ENCODE data around the gene DNAH12. TPM values are rescaled to one million over a fixed set of nuclear protein-coding genes. Genes with fewer than 3 reads are reported as not detected.
"Not testable (repeated sequence)": the region's sequence is repeated elsewhere in the genome, so short reads cannot be mapped to it uniquely, and the experiment has no call there.

DNAH12 gene
- total and polyA plus RNA-seq, 2 of the 4 experiments (the other 2 are of a cell fraction): under 0.01 to 0.02 TPM

GRCh38 chr3:57440144-57440543 lies 104.0 kb downstream of the DNAH12 start:
- intact Hi-C loops (cut with micrococcal nuclease); dilution Hi-C loops (cut with HindIII; ENCODE audit: low sequenced_read_pairs, unreplicated experiment); H3K36me3 ChIP-seq (ENCODE audit: control insufficient read depth, insufficient read depth, low read length); H4K5ac ChIP-seq (ENCODE audit: low read depth, low read length); CTCF ChIA-PET; H3K79me1 ChIP-seq (ENCODE audit: low read depth in 1 of 2, low read length in 2 of 2); H3K4ac ChIP-seq (ENCODE audit: low read depth, low read length); H2AK5ac ChIP-seq (ENCODE audit: low read depth, low read length); H3K4me2 ChIP-seq (ENCODE audit: low read depth, low read length); H2AK9ac ChIP-seq (replicated peaks; ENCODE audit: low read depth, low read length, poor library complexity); H3K14ac ChIP-seq (replicated peaks; ENCODE audit: low read depth, low read length); BruUV-seq (replicated peaks); ATAC-seq (ENCODE audit: low read depth); H4K20me1 ChIP-seq (ENCODE audit: insufficient read depth, low read length); H3K4me3 ChIP-seq (ENCODE audit: insufficient read depth, low read depth, low read length); DNase-seq; H3K9ac ChIP-seq (ENCODE audit: low read depth, low read length); H4K91ac ChIP-seq (ENCODE audit: insufficient read depth, low read depth, low read length); in situ Hi-C loops (cut with MboI; ENCODE audit: low sequenced_read_pairs); POLR2A ChIA-PET (ENCODE audit: unreplicated experiment); H2AFZ ChIP-seq (replicated peaks; ENCODE audit: low read length, poor library complexity); H3K4me1 ChIP-seq (ENCODE audit: control insufficient read depth, insufficient read depth, low read length); H2BK15ac ChIP-seq (ENCODE audit: low read depth, low read length); H2BK20ac ChIP-seq (ENCODE audit: low read depth, low read length); H3K27ac ChIP-seq (ENCODE audit: insufficient read depth, low read length); H2BK120ac ChIP-seq (ENCODE audit: low read depth, low read length); H3K27me3 ChIP-seq (ENCODE audit: control insufficient read depth, insufficient read depth, low read length); H3K9me3 ChIP-seq (ENCODE audit: control insufficient read depth, insufficient read depth, low read length); H3K18ac ChIP-seq (ENCODE audit: low read depth, low read length); H3K23ac ChIP-seq (ENCODE audit: low read depth, low read length); H2BK5ac ChIP-seq (ENCODE audit: low read depth, low read length, poor library complexity, severe bottlenecking); H3K9me1 ChIP-seq (ENCODE audit: insufficient read depth, low read length); H4K8ac ChIP-seq (ENCODE audit: low read depth in 2 of 2, low read length in 2 of 2); H3K56ac ChIP-seq (ENCODE audit: extremely low read depth, insufficient read depth, low read length): not testable (repeated sequence)

- H4K8ac ChIP-seq (ENCODE audit: low read depth in 2 of 2, low read length in 2 of 2); ATAC-seq (ENCODE audit: low read depth); H2BK20ac ChIP-seq (ENCODE audit: low read depth, low read length); H3K27ac ChIP-seq (ENCODE audit: insufficient read depth, low read length); in situ Hi-C loops (cut with MboI; ENCODE audit: low sequenced_read_pairs); DNase-seq; H4K20me1 ChIP-seq (ENCODE audit: insufficient read depth, low read length); H3K36me3 ChIP-seq (ENCODE audit: control insufficient read depth, insufficient read depth, low read length); dilution Hi-C loops (cut with HindIII; ENCODE audit: low sequenced_read_pairs, unreplicated experiment); H3K4me1 ChIP-seq (ENCODE audit: control insufficient read depth, insufficient read depth, low read length); H2BK5ac ChIP-seq (ENCODE audit: low read depth, low read length, poor library complexity, severe bottlenecking); POLR2A ChIA-PET (ENCODE audit: unreplicated experiment); H2BK120ac ChIP-seq (ENCODE audit: low read depth, low read length); BruUV-seq (replicated peaks); H3K9me3 ChIP-seq (ENCODE audit: control insufficient read depth, insufficient read depth, low read length); H3K4me3 ChIP-seq (ENCODE audit: insufficient read depth, low read depth, low read length); H3K18ac ChIP-seq (ENCODE audit: low read depth, low read length); H3K14ac ChIP-seq (replicated peaks; ENCODE audit: low read depth, low read length); H2AK9ac ChIP-seq (replicated peaks; ENCODE audit: low read depth, low read length, poor library complexity); H3K79me1 ChIP-seq (ENCODE audit: low read depth in 1 of 2, low read length in 2 of 2); H3K9me1 ChIP-seq (ENCODE audit: insufficient read depth, low read length); H3K4me2 ChIP-seq (ENCODE audit: low read depth, low read length); H4K5ac ChIP-seq (ENCODE audit: low read depth, low read length); H2AFZ ChIP-seq (replicated peaks; ENCODE audit: low read length, poor library complexity); H3K4ac ChIP-seq (ENCODE audit: low read depth, low read length); H3K23ac ChIP-seq (ENCODE audit: low read depth, low read length); H2BK15ac ChIP-seq (ENCODE audit: low read depth, low read length); H3K27me3 ChIP-seq (ENCODE audit: control insufficient read depth, insufficient read depth, low read length); H3K56ac ChIP-seq (ENCODE audit: extremely low read depth, insufficient read depth, low read length); CTCF ChIA-PET; H2AK5ac ChIP-seq (ENCODE audit: low read depth, low read length); H3K9ac ChIP-seq (ENCODE audit: low read depth, low read length); H4K91ac ChIP-seq (ENCODE audit: insufficient read depth, low read depth, low read length): not testable (repeated sequence)
- intact Hi-C loops (cut with micrococcal nuclease): loop anchor here (10.0 kb wide), 1 partner anchor 264 kb away; no protein-coding TSS in a partner anchor
- WGBS, 2 experiments (ENCODE audit: extremely low coverage in 2 of 2, insufficient read length in 1 of 2): no CpG with 5 or more reads among the region's 7 CpGs
Observed at GRCh38 chr3:57438460-57438859, 105.7 kb downstream of the DNAH12 start.

Data from IMR-90 (cell line).